ENCODE data around the gene GATA2.

The GATA2 gene

GRCh38 chr3:128486681-128487537 is 6.1 kb downstream of the GATA2 start:
- no peak for DNase-seq (ENCODE audit: low read depth)
- TF ChIP-seq MAX (IDR thresholded peaks at IDR 0.05; ENCODE audit: low read depth, low read length), result no peak
- TF ChIP-seq, protein P1, sequence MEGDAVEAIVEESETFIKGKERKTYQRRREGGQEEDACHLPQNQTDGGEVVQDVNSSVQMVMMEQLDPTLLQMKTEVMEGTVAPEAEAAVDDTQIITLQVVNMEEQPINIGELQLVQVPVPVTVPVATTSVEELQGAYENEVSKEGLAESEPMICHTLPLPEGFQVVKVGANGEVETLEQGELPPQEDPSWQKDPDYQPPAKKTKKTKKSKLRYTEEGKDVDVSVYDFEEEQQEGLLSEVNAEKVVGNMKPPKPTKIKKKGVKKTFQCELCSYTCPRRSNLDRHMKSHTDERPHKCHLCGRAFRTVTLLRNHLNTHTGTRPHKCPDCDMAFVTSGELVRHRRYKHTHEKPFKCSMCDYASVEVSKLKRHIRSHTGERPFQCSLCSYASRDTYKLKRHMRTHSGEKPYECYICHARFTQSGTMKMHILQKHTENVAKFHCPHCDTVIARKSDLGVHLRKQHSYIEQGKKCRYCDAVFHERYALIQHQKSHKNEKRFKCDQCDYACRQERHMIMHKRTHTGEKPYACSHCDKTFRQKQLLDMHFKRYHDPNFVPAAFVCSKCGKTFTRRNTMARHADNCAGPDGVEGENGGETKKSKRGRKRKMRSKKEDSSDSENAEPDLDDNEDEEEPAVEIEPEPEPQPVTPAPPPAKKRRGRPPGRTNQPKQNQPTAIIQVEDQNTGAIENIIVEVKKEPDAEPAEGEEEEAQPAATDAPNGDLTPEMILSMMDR (IDR thresholded peaks at IDR 0.05; ENCODE audit: low read depth, low read length), result no peak
- no peak for TF ChIP-seq POLR2A (IDR thresholded peaks at IDR 0.05; ENCODE audit: extremely low read depth, insufficient read length)
- TF ChIP-seq MYC (IDR thresholded peaks at IDR 0.05; ENCODE audit: low read depth, low read length), result no peak
- no peak overlapping the region for H3K4me3 ChIP-seq (ENCODE audit: low read depth, low read length)

DNA sequence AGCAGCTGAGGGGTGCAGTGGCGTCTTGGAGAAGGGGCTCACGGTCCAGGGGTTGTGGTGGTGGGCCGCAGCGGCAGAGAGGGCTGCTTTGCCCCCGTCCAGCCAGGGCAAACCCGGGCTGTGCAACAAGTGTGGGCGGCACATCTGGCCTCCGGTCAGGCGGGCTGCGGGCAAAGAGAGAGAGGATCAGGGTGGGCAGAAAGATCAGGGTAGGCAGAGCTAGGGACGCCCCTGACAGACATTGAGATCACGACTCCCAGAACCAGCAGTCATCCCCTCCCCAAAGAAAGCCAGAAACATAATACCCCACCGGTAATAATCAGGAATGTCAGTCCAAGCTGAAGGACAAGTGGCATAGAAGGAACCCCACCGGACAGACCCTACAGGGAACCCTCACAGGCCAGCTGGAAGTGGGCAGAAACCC is 6.8 kb downstream of the GATA2 start:
- H3K4me3 ChIP-seq (ENCODE audit: low read depth, low read length), result no peak overlapping the region
- TF ChIP-seq MAX (IDR thresholded peaks at IDR 0.05; ENCODE audit: low read depth, low read length) (no peak), POLR2A (IDR thresholded peaks at IDR 0.05; ENCODE audit: extremely low read depth, insufficient read length) (no peak), MYC (IDR thresholded peaks at IDR 0.05; ENCODE audit: low read depth, low read length) (no peak)
- TF ChIP-seq, protein P1 (IDR thresholded peaks at IDR 0.05; ENCODE audit: low read depth, low read length), result no peak
- DNase-seq (ENCODE audit: low read depth), result no peak

DNA sequence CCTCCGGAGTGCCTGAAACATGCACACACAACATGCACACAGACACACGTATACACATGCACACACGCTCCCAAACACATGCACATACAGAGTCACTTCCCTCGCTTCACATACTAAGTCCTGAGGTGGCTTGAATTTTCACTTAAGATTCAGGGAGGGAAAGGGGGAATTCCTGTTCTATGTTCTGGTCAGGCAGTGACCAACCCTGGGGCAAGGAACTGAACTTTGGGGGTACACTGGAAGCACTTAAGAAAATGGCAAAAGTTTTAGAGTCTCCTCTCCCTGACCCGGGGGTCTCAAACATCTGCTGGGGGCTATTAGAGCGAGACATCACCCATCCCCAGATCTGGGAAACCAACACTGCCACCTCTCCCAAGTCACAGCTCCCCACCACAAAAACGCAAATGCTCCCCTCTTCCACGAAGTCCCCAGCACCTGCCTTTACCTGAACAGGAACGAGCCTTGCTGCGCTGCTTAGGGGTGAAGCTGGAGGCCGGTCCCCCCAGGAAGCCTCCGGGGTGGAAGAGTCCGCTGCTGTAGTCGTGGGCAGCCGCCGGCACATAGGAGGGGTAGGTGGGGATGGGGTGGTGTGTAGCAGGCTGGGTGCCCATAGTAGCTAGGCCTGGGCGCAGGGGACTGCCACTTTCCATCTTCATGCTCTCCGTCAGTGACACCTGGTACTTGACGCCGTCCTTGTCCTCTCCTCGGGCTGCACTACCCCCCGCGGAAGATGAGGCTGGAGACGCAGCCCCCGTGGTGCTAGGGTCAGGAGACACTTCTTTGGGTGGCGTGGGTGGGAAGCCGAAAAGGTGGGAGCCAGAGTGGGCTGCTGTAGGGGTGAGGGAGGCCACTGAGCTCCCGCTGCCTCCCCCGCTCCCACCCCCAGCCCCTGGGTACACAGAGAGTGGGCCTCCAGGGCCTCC is 7.5 kb downstream of the GATA2 start:
- TF ChIP-seq, protein P1 (IDR thresholded peaks at IDR 0.05; ENCODE audit: low read depth, low read length), result no peak
- TF ChIP-seq POLR2A (IDR thresholded peaks at IDR 0.05; ENCODE audit: extremely low read depth, insufficient read length) (no peak), MYC (IDR thresholded peaks at IDR 0.05; ENCODE audit: low read depth, low read length) (no peak), MAX (IDR thresholded peaks at IDR 0.05; ENCODE audit: low read depth, low read length) (no peak)
- no peak for DNase-seq (ENCODE audit: low read depth)
- H3K4me3 ChIP-seq (ENCODE audit: low read depth, low read length), result no peak overlapping the region

GRCh38 chr3:128484404-128485281 is 8.4 kb downstream of the GATA2 start:
- H3K4me3 ChIP-seq (ENCODE audit: low read depth, low read length), result no peak overlapping the region
- TF ChIP-seq POLR2A (IDR thresholded peaks at IDR 0.05; ENCODE audit: extremely low read depth, insufficient read length) (no peak), MAX (IDR thresholded peaks at IDR 0.05; ENCODE audit: low read depth, low read length) (no peak), MYC (IDR thresholded peaks at IDR 0.05; ENCODE audit: low read depth, low read length) (no peak)
- TF ChIP-seq, protein P1 (IDR thresholded peaks at IDR 0.05; ENCODE audit: low read depth, low read length), result no peak
- no peak for DNase-seq (ENCODE audit: low read depth)

Data from NB4 (cell line).